Hematopoietic multipotent progenitor cell treated with erythropoietin and hydrocortisone succinate and interleukin-3 and kit ligand, for 6 days (in vitro differentiated cells): Measurements from ENCODE around the gene UTP15.
A peak's percentile ranks its signal among the peaks of the same experiment; 100 is the strongest.

Experiments used
- DNase-seq: peaks from one replicate; pipeline ENCODE4 v3.0.0-alpha.2; 2015

Gene UTP15

GRCh38 chr5:73565139-73565968 lies at the start of gene UTP15, which contains the start of gene ANKRA2:
TSS of gene UTP15 (plus strand) at chr5:73565743. CDS start at chr5:73567345, 1,602 bp downstream.
TSS of gene ANKRA2 (minus strand) at chr5:73565639. CDS start at chr5:73562881, 2,758 bp downstream.
- DNase-seq, result peak; percentile 99

DNA sequence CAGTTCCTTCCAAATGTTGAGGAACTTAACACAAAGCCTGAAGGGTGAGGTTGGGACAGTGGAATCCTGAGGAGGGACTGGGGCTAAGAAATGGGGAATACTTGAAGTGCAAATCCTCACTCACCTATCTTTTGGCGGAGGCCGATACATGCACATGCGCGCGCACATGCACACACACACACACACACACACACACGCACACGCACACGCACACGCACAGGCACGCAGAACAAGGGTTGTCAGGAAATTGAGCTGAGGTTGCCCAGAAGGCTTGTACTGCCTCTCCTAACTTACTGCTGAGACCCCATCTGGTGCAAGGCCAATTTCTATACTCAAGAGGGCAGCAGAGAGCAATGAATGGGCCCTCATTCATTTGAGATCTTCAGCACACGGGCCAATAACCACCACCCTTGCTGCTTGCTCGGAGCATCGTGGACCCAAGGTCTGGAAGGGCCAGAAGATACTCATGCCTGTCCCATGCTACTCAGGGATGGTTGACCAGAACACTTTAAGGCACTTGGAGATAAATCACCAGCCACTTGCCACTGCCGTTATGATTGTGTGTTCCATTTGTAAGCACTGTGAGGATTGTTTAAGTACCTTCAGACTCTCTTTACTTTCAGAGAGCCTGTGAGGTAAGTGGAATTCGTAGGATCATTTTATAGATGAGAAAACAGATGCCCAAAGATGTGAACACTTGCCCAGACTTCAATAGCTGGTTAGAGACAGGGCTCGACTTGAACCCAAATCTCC lies 45.8 kb upstream of the UTP15 start:
- DNase-seq, result peak; percentile 93

- no peak for DNase-seq
Observed at GRCh38 chr5:73522989-73523388, 42.6 kb upstream of the UTP15 start.

- DNase-seq, result no peak
Observed at GRCh38 chr5:73523861-73524260, 41.7 kb upstream of the UTP15 start.

DNA sequence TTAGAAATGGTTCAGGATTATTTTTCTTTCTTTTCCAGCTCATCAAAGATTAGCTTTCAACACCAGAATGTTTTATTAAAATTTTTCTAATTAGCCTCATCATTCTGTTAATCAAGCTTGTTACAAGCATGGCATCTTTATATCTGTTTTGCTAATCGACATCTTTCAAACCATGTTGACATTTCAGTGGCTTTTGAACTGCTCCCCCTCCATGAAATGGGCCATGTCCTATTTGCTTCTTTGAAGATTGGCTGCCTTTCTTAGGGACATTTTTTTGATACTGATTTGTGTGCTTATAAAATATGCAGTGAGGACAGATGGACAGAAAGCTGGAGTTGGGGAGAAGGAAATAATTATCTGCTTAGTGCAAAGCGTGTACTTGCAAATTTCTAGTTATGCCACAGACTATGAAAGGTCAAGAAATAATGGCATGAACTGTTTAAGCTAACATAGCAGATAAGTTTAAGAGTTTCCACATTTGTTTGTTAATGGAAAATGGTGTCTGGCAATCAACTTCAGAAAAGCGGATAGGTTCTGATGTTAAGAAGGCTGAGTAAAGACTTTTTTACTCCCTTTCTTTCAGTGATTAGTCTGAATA lies 39.8 kb upstream of the UTP15 start:
- DNase-seq, result no peak

DNA sequence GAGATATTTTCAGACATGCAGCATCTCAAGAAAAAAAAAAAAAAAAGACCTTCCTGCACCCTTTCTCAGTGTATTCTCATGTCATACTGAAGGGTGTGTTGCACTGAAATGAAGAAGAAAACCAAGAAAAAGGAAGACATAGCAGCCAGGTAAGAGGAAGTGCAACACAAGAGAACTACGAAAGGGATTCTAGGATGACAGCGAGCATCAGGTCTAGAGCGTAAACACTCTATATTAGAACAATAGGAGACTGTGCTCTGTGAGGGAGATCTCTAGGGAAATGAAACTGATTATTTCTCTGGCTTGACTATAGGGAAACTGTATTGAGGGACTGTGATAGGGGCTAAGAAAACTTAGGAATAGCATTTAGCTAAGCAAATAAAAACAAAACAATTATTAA lies 37.3 kb upstream of the UTP15 start:
- no peak for DNase-seq

DNA sequence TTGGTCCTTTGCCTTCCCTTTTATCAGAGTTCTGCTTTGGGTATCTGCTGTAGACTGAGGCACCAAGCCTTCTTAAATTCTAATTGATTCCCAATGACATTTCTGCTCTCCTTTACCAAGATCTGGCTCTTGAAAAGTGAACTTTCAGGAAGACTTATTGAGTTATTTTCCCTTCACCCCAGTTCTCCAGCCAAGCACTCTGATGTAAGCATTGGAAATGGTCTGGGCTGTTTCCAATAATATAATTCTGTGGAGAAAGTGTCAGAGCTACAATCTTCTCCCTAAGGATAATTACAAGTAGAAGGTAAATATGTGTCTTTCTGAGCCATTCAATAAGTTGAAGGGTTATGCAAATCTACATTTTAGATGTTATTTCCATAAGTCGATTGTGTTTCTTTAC lies 36.5 kb upstream of the UTP15 start:
- DNase-seq, result no peak

DNA sequence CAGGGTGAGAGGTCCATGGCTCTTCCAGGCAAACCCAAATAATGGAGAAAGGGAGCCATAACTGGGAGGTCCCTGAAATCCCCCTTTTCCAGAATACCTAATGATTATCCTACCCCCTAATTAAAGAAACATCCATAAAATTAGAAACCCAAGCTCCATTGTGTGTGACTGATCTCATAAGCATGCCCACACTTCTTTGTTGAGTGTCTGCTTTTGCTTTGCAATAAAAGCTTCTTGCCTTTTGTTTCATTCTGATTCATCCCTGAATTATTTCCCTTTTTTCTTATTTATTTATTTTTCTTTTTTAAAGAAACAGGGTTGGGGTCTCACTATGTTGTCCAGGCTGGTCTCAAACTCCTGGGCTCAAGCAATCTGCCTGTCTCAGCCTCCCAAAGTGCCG lies 34.2 kb upstream of the UTP15 start:
- DNase-seq, result no peak

- DNase-seq, result no peak
Observed at GRCh38 chr5:73532195-73532594, 33.3 kb upstream of the UTP15 start.

- no peak for DNase-seq
Observed at GRCh38 chr5:73534011-73534644, 31.4 kb upstream of the UTP15 start.

GRCh38 chr5:73534971-73535370 lies 30.6 kb upstream of the UTP15 start:
- no peak for DNase-seq

DNA sequence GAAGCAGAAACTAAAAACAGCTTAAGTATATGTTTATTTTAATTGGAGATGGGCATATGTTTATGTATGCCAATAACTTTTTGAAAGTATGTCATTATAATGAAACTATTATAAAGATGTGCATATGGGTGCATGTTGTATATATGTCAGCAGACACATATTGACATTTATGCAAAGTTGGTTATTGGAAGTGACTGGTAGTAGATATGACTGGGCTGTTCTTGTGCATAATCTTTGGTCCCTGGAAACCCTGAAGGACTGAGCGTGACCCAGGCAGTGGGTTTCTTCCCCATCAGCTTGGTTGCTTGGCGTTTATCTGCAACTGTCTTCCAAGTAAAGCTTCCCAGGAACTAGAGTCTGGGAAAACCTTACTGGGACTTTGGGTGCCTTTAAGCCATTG lies 25.8 kb upstream of the UTP15 start:
- DNase-seq, result no peak

GRCh38 chr5:73540192-73540591 lies 25.4 kb upstream of the UTP15 start:
- DNase-seq, result no peak

DNA sequence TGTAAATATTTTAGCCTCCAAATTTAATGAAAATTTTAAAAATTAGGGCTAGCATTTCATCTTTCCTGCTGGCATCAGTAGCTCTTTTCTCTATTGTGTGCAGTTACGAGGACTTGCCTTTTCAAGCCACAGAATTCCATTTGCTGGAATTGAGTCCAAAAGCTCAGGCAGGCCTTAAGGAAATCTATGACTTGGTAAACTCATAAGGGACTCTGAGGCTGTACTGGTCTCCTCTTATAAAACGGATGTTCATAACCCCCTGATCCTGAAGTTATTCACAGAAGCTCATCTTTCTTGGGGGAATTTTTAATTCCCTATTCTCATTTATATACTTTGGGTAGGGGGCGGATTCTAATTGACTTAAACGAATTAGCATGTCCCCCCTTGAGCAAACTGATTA lies 23.5 kb upstream of the UTP15 start:
- DNase-seq, result no peak

- DNase-seq, result no peak
Observed at GRCh38 chr5:73544429-73545402, 20.8 kb upstream of the UTP15 start.

GRCh38 chr5:73545403-73545779 lies 20.2 kb upstream of the UTP15 start:
- no peak for DNase-seq

DNA sequence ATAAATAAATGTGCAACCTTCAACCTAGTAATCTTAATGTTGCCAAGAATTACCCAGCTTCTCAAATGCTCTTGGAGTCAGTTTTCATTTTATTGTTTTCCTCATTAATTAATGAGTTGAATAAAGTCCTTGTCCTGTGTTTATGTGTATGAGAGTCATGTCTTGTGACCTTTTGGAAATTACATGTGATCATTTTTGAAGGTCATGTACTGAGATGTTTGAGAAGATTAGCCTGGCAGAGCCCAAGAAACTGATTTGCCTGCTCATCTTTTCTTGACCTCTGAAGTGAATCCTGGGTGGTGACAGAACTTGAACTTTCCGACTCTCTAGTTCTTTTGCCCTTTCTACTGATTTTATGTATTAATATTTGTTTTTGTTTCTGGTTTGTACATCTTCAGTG lies 15.5 kb upstream of the UTP15 start:
- no peak for DNase-seq

- DNase-seq, result no peak
Observed at GRCh38 chr5:73552642-73553041, 12.9 kb upstream of the UTP15 start.

DNA sequence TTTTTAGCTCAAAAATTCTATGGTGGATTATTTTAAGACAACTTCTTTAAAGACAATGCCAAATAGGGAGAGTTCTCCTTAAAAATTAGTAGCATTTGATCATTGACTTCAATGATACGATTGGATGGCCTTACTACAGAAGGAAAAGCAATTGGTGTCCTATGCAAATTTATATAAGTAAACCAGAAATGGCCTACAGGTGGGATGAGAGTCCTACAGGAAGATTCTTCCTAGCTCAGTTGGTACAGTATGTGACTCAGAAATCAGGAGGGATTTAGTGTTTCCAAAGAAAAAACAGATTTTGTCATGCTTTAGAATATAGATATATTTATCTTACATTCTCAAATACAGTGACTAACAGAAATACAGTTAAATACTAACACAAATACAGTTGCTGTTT lies 6.6 kb upstream of the UTP15 start:
- DNase-seq, result peak; percentile 4

- DNase-seq, result no peak
Observed at GRCh38 chr5:73564018-73564417, 1.5 kb upstream of the UTP15 start.

DNA sequence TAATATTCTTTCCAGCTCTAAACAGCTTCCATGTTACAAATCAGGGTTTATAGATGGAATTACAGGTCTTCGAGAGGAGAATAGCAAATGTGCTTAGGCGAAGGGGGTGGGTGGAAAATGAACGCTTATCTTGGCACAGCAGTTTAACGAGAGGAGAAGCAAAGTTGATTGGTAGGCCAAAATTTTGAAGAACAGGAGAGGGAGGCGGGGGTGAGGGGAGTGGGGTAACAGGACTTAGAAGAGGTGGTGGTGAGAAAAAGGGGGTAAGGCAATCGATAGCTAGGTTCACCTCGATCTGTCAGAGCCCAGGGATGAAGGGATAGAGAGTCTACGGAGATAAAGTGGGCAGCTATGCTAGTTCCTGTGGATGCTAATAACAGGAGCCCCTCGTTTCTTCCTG lies 868 bp upstream of the UTP15 start:
- DNase-seq, result peak; percentile 82

GRCh38 chr5:73565969-73566547 lies 515 bp downstream of the UTP15 start:
- peak; percentile 35 for DNase-seq
